Umbilical cord (tissue), 2 donors: Measurements from ENCODE around the gene SLC17A3. TPM values are rescaled to one million over a fixed set of nuclear protein-coding genes. Genes with fewer than 3 reads are reported as not detected.
A peak's percentile ranks its signal among the peaks of the same experiment; 100 is the strongest.

Experiments
- DNase-seq: peaks from one replicate; pipeline ENCODE4 v3.0.0-alpha.2; 2015; ENCODE audit warnings: low spot score
- total RNA-seq: library from RNA; depleted of rRNA; stranded (reverse); fragments of >200 nt; gene quantifications from one replicate; pipeline ENCODE4 v1.2.3, GENCODE V29; 2014; ENCODE audit warnings: low replicate concordance; ENCODE audit not compliant: insufficient read depth

SLC17A3 gene
- total RNA-seq, 1 donor from 2014 or later = 6.7 TPM

DNA sequence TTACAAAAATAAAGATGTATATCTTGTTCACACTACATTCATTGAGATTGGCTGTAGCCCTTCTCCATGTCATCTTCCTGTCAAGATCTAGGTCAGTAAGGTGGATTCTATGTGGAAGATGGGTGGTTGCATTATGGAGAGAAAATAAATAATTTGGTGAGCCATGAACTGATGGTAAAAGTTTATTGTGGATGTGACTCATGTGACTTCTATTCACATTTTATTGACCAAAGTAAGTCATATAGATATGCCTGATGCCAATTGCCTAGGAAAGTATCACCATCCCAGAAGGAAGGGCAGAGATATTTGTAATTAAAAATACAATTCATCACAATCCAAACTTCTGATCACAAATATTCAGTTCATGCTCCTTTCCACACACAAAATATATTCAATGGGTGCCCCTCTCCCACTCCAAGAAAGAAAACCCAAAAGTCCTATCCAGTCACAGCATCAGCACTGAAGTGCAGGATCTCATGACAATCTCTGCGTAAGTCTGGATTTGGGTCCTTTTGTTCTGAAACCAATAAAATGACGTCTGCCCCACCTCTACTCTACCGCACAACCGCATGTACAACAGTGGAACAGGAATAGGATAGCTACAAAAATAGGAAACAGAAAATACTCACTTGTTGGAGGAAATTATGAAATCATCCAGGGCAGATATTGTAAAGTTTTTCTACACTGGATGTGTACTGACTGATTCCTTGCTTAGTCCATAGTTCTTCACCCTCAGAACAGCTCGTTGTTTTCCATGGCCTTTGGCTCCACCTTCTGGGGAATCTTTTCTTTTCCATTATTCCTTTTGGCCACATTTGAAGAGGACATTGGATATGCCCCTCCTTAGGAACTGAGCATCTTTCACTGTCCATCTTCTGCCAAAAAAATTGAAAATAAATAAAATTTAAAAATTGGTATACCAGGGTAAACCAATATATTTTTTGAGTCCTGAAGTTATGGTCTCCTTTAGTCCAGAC lies 16.1 kb upstream of the SLC17A3 start:
- peak; percentile 80 for DNase-seq

DNA sequence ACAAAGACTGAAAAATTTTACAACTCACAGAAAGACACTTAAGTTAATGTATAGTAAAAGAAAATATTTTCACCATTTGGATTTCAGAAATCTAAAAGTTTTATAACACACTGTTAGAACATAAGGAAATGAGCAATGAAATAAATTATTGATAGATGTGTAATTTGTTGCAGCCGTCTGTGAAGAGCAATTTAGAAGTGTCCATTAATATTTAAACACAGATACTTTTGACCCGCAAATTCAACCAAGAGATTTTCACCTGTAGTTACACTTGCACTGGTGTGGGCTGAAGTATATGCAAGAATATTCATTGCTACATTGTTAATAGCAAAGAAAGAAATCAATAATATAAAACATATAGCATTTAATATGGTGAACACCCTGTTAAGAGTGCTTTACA lies 14.6 kb upstream of the SLC17A3 start:
- no peak for DNase-seq

DNA sequence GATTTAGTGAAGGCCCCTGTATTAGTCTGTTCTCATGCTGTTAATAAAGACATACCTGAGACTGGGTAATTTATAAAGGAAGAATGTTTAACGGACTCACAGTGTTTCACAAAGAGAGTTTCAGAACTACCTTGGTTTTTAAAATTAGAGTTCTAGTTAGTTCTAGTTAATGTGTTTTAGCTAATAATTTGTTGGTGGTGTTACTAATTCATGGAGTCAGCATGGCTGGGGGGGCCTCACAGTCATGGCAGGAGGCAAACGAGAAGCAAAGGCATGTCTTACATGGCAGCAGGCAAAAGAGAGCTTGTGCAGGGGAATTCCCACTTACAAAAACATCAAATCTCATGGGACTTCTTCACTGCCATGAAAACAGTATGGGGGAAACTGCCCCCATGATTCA lies 12.0 kb upstream of the SLC17A3 start:
- DNase-seq = no peak

DNA sequence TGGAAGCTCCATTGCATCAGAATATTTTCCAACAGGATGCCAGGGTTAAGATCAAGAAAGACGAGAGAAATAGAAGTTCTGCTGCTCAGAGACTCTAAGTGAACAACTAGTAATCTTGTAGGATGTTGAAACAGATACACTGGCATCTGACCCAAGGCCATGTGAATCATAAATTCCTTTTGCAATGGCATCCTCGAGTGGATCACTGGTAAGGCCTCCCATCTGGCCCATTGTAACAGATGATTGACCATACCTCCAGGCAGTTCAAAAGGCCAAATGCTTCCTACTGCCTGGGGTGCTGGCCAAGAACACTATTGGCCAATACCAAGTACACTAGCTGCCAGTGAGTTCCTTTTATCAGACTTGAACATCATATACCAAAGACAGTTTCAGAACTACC lies 9.9 kb upstream of the SLC17A3 start:
- DNase-seq = no peak

DNA sequence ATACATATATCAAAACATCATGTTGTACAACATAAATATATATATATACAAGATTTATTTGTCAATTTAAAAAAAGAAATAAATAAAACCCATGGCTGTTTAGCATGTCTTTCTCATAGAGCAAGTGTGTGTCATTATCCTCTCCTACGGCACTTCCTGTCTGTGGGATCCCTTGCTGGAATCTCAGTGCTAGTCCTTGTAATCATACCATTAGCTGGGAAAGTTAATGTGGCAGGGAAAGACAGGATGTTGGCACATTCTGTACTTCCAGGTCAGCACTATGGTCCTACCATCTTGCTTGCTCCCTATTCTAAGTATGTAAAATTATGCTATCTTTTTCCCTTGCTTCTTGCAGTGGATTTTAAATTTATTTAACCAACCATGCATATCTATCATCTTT lies 9.5 kb upstream of the SLC17A3 start:
- DNase-seq = no peak

DNA sequence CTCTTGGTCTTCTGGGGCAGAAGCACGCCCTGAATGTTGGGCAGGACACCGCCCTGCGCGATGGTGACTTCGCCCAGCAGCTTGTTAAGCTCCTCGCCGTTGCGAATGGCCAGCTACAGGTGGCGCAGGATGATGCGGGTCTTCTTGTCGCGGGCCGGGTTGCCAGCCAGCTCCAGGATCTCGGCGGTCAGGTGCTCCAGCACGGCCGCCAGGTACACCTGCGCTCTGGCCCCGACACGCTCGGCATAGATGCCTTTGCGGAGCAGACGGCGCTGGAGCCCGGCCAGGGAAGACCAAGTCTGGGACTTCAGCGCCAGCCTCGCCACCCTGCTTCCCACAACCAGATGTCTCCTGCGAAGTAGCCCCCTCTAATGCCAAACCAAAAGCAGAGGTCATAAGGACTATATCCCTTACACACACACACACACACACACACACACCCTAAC lies 8.0 kb upstream of the SLC17A3 start:
- no peak for DNase-seq

DNA sequence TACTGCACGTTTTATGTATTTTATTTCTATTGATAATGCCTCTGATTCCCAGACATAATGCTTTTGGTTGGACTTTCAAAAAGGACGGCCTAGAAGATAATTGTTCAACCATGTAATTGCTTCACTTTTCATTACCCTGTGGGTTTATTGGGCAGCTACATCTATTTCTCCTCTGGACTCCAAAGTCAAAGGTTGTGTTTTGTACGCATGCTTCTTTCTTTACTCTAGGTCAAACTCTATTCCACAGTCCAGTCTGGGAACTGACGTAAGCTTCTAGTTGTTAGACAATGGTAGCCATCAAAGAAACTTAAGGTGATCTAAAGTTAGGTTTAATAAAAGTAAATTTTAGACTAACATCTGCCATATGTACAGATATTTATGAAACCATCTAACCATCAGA lies 6.6 kb upstream of the SLC17A3 start:
- DNase-seq = no peak

DNA sequence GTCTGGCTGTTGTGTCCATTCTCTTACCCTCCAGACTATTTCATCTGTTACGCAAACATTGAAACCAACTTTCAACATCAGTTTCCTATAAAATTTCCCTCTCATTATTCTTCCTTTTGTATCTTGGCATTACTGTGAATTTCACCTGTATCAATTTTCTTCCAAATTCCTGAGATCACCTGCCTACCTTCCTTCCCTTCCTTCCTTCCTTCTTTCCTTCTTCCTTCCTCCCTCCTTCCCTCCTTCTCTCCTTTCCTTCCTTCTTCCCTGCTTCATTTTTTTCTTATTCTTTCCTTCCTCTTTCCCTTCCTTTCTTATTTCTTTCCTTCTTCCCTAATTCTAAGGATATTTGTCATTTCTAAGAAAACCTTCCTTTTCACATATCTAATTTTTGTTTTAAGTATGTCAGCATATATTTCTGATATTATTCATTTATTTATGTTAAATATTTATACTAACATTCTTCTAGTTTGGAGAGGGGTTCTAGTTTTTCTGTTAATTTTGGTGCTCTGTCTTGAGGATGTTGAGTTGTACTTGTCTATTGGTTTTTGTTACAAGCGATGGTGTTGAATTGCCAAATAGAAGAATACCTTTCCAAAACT lies 4.8 kb upstream of the SLC17A3 start:
- no peak for DNase-seq

DNA sequence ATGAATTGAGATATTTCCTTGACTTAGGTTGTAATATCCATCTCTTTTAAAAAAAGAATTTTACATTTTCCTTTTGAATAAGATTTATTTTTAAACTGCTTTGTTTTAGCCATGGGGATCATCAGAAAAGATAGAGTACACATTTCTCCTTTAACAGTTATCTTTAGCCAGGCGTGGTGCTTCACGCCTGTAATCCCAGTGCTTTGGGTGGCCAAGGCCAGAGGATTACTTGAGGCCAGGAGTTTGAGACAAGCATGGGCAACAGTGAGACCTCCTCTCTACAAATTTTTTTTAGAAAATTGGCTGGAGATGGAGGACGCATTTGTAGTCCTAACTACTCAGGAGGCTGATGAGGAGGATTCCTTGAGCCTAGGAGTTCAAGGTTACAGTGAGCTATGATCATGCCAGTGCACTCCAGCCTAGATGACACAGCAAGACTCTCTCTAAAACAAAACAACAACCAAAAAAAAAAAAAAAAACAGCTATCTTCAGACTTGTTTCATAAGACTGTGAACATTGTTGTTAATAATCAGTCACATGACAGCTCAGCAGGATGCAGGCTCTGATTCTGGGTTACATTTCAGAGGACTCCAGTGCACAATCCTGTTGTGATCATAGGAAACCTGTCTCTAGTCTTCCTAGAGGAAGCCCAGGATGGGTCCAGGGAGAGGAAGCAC lies 2.0 kb upstream of the SLC17A3 start:
- DNase-seq = peak; percentile 80

DNA sequence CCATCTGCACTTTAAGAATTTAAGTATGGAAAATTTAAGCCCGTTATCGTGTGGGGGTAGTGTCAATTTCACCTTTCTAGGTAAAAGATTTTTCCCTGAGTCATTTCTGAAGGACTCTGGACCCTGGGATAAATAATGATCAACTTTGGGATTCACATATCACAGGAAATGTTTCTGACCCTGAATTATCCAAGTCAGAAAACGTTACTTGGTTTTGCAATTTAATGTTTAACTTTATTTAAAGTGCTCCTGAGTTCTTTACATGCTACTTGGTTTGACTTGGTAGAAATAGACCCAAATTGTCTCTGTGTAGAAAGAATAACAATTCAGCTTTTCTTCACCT lies 1.5 kb upstream of the SLC17A3 start:
- no peak for DNase-seq

DNA sequence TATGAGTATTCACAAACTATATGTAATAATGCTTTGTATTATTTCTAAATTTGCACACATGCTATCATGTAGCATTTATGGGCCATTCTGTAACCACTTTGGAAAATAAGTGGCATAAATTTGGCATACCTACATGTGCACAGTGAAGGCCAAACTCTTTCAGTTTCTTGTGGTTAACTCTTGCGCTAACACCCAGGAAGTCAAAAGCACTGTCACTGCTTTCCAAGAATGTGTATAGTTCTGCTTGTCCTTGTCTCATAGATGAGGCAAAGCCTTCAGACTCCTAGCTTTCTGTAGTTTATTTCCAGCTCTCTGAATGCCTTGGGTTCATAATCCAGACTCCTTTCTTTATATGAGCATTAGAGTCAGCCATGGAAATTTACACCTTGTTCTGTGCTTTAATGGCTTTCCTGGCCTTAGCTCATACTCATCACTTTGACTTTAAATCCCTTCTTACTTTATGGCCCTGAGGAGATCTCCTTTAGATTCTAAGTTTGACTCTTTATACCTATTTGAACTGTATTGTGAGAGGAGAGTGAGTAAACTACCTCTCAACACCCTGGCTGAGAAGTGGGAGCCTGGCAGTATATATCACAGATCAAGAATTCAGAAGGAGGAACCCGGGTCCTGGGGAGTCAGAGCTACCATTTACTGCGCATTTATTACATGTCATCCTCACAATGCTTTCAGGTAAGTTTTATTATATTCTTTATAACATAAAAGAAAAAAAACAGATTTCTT lies 949 bp upstream of the SLC17A3 start:
- no peak for DNase-seq

DNA sequence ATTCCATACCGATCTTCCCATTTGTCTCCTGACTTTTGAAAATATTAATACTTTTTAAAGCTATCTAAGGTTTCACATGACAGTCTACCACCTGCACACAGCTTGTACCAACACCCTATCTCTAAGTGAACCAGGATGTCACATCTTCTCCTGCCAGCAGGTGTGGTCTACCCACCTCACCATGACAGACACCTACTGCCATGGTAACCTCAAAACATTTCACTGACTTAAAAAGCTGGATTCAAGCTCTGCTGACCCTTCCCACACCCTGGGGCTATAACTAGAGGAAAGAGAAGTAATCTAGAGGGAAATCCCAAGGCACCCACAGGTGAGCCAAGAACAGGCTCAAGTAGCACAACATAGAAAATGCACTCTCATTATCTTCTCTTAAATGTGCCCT lies 1.2 kb downstream of the SLC17A3 start:
- DNase-seq = no peak

DNA sequence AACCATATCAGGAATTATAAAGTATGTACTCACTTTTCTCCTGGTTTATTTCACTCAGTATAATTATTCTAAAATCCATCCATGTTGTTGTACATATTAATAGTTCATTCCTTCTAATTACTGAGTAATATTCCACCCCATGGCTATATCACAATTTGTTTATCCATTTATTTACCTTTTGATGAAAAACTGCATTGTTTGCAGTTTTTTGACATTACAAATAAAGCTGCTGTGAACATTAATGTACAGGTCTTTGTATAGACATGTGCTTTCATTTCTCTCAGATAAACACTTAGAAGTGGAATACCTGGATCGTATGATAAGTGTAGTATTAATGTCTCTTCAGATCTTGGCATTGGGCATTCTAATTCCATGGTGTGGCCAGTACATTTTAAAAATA lies 4.2 kb downstream of the SLC17A3 start:
- no peak for DNase-seq

DNA sequence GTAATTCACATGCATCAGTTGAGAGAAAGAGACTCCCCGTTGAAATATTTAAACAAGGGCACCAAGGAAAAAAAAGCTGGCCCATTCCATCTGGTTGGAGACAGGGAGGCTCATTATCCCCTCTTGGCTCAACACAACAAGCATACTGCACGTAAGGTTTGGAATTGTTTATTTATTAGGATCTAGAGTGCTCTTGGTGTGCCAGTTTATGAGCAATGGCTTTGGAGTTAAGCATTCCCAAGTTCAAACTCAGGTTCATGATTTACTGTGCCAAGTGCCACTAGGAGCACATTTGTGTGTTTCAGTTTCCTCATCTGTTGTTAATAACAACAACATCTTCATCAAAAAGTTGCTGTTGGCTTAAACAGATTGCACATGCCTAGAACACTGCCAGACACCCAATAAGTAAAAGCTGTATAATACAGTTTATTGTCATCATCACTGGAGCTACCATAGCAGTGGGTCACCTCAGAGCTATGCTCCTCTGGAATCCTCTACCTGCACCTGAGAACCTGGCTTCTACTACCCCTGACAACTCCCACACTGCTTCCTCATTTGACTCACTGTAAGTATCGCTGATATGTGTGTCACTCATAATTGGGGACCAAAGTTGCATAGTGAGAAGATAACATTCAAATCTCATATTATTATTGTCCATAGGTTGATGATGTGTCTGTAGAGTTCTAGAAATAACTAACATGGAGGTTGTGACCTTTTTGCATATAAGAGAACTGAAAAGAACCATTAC lies 5.4 kb downstream of the SLC17A3 start:
- DNase-seq = no peak

DNA sequence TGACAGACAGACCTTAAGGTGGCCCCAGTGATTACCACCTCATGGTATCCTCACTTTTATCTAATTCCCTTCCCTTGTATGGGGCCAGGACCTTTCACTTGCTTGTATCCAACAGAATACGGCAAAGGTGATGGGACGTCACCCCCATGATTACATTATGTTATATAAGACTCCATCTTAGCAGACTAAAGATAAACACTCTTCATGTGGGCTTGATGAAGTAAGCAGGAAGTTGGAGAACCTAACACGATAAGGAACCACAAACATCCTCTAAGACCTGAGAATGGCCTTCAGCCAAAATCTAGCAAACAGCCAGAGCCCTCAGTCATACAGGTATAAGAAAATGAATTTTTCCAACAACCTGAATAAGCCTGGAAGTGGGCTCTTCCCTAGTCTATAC lies 8.0 kb downstream of the SLC17A3 start:
- DNase-seq = no peak

DNA sequence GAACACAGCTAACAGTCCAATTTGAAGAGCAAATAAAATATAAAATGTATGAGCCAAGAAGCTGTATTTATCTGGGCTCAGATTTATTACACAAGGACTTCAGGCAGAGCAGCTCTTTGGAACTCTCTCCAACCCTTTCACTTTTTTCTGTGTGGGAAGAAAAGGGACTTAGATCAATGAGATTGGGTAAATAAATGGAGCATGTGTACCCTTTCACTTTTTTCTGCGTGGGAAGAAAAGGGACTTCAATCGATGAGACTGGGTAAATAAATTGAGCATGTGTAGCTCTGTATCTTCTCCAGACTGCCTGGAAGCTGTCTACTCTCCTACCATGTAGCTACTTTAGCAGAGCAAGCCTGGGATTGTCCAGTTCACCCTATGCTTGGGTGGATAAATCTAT lies 10.7 kb downstream of the SLC17A3 start:
- no peak for DNase-seq

DNA sequence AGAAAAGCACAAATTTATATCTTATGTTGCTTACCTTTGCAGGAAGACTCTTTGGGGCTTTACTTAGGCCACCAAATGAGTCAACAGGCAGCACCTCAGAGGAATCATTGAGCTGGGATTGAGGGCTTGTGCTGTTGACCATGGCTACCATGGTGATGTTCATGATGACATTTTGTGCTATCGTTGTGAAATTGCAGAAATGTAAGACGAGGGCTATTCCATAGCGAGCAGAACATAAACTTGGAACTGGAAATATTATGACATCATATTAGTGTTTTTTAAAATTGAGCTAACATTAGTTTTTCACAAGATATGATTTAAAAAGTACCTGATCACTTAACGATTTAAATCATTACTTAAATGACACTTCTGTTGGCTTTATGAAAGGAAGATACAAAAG lies 11.8 kb downstream of the SLC17A3 start:
- no peak for DNase-seq

DNA sequence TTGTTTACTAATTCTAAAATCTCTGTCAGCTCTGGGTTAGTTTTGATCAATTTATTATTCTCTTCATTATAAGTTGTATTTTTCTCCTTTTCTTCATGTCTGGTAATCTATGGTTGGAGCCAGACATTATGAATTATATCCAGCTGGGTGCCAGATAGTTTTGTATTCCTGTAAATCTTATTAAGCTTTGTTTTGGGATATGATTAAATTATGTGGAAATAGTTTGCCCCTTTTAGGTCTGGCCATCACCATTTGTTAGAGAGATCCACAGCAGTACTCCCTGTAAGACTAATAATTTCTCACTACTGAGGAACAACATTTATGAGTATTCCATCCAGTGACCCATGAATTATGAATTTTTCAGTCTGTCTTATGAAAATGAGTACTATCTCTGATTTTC lies 21.3 kb downstream of the SLC17A3 start:
- DNase-seq = no peak

DNA sequence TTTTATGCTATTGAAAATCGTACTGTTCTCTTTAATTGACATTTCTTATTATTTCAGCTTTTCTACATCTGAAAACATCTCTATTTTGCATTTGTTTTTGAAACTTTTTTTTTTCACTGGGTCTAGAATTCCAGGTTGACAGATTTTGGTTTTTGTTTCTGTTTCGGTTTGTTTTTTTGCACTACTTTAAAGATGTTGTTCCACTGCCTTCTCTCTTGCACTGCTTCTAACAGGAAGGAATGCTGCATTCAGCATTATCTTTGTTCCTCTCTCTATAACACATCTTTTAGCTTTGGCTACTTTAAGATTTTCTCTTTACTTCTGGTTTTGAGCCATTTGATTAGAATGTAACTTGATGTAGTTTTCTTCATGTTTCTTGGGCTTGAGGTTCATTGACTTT lies 22.1 kb downstream of the SLC17A3 start:
- no peak for DNase-seq

DNA sequence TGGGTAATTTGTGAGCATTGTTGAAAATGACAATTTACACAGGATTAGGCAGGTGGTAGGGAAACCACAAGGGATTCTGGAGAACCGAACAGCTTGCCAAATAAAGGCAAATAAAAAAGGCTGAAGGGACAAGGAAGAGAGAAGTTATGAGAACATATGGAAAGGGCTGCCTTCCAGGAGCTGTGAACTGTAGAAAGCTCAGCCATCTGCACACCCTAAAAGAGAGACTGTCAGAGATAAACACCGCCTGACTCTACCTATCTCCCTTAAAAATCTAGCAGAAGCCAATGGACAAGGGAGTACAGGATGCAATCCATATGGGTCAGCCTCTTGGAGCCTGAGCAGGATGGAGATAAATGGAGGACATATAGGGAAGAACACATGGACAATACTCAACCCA lies 29.5 kb downstream of the SLC17A3 start:
- DNase-seq = no peak

DNA sequence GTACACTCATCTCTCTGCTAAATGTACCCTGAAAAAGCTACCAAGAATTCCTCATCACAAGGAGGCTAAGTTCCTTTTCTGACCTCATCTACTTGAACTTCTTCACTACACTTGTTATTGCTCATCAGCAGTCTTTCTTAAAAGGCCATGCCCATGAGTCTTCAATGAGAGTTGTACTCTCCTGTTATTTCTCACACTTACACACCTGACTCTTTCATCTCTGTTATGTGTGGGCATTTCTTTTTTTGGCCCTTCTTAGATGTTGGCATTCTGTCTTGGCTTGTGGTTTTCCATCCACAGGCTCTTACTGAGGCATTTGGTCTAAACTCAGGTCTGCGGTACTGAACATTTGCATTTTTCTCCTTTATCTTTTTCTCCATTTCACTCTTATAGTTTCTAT lies 31.5 kb downstream of the SLC17A3 start:
- no peak for DNase-seq
